GM21526 (cell line): Measurements from ENCODE around the gene FOXQ1.

Source experiments
- ATAC-seq: cut with Tn5 transposase; IDR thresholded peaks from one replicate; pipeline ENCODE4 v1.9.1; 2021; ENCODE audit warnings: moderate library complexity; ENCODE audit not compliant: unreplicated experiment, low FRiP score

The FOXQ1 gene

GRCh38 chr6:1311400-1312202, at the start of gene FOXQ1:
Gene FOXQ1 (plus strand): TSS chr6:1312098. CDS start chr6:1312705, 607 bp downstream.
- no peak for ATAC-seq

GRCh38 chr6:1262704-1263038, 49.2 kb upstream of the FOXQ1 start:
- no peak for ATAC-seq

GRCh38 chr6:1263039-1263849, 48.7 kb upstream of the FOXQ1 start:
- no peak for ATAC-seq

GRCh38 chr6:1263850-1264377, 48.0 kb upstream of the FOXQ1 start:
- ATAC-seq, result no peak

GRCh38 chr6:1264619-1265445, 47.1 kb upstream of the FOXQ1 start:
- no peak for ATAC-seq

- ATAC-seq, result no peak
Measured at GRCh38 chr6:1266686-1267056, 45.2 kb upstream of the FOXQ1 start.

- ATAC-seq, result no peak
Measured at GRCh38 chr6:1267057-1267732, 44.7 kb upstream of the FOXQ1 start.

- ATAC-seq, result no peak
Measured at GRCh38 chr6:1267790-1268762, 43.8 kb upstream of the FOXQ1 start.

- no peak for ATAC-seq
Measured at GRCh38 chr6:1271071-1271763, 40.7 kb upstream of the FOXQ1 start.

- no peak for ATAC-seq
Measured at GRCh38 chr6:1278061-1278720, 33.7 kb upstream of the FOXQ1 start.

- ATAC-seq, result no peak
Measured at GRCh38 chr6:1279065-1279464, 32.8 kb upstream of the FOXQ1 start.

GRCh38 chr6:1280666-1281300, 31.1 kb upstream of the FOXQ1 start:
- ATAC-seq, result no peak

- no peak for ATAC-seq
Measured at GRCh38 chr6:1281746-1282145, 30.2 kb upstream of the FOXQ1 start.

GRCh38 chr6:1283501-1283900, 28.4 kb upstream of the FOXQ1 start:
- no peak for ATAC-seq

- no peak for ATAC-seq
Measured at GRCh38 chr6:1285556-1285955, 26.3 kb upstream of the FOXQ1 start.

GRCh38 chr6:1285956-1286355, 25.9 kb upstream of the FOXQ1 start:
- no peak for ATAC-seq

- ATAC-seq, result no peak
Measured at GRCh38 chr6:1287103-1287591, 24.8 kb upstream of the FOXQ1 start.
